Superior temporal gyrus (tissue), 1 donor: ENCODE results near the gene SEMA3F.

Source experiments
- DNase-seq: peaks from one replicate; pipeline ENCODE4 v3.0.0-alpha.2; 2016; ENCODE audit errors: extremely low spot score

SEMA3F gene

DNA sequence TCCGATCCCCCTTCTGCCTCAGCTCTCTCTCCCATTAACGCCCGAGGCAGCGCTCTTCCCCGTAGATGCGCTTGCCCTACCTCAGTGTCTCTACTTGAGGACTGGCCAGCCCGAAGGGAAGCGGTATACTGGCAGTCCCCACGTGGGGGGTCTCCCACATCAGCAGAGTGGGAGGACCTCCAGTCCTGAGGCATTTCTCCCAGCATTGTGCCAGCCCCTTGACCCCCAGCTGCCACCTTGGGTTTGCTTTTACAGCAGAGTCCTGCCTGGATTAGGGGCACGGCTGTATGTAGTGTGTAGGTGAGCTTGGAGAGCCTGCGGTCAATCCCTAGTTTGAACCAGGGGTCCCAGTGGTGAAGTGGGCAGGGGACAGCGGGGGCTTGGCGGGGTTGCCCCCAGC, 767 bp downstream of the SEMA3F start:
- no peak for DNase-seq

- DNase-seq: no peak
These were observed 1.7 kb downstream of the SEMA3F start for GRCh38 chr3:50156549-50157493.

- no peak for DNase-seq
These were observed 2.9 kb downstream of the SEMA3F start for GRCh38 chr3:50157827-50158529.

DNA sequence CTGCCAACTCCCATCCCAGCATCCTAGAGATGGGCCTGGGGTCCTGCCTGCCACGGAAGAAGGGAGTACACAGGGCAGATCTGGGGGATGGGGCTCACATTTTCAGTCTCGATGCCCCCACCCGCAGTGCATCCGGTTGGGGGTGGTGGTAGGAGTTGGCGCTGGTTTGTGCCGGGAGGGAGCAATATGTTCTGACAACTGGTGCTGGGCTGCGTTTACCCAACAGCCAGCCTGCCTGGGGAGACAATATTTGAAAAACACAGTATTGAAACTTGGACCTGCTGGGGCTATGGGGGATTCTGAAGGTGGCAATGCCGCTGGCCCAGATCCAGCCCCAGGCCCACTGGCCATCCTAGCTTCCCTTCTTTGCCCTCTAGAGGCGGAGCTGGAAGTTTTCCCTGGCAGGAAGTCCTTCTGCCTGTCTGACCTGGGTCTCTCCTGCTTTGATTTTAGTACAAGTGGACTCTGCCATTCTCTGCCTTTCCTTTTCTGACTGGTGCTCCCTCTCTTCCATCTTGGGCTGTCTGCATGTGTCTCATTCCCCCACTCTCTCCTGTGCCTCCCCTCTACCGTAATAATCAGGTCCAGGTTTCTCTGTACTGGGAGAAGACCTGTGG, 3.5 kb downstream of the SEMA3F start:
- no peak for DNase-seq

DNA sequence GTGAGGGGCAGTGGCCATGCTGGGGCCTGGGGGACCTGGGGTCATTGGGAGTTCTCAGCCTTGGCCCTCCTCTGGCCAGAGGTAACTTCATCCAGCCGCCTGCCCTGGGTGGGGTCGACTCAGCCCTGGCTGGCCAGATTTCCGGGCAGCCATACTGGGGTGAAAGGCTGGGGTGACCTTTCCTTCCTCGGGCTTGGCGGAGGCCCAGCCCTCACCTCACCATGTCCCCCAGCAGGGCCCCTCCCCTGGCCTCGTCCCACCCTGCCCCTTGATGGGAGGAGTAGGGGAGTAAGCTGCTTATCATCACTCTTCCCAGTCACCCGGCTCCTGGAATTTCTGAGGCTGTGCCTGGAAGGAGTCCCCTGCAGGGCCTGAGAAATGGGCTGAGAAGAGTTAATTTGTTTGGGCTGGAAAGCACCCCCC, 5.4 kb downstream of the SEMA3F start:
- DNase-seq: no peak

DNA sequence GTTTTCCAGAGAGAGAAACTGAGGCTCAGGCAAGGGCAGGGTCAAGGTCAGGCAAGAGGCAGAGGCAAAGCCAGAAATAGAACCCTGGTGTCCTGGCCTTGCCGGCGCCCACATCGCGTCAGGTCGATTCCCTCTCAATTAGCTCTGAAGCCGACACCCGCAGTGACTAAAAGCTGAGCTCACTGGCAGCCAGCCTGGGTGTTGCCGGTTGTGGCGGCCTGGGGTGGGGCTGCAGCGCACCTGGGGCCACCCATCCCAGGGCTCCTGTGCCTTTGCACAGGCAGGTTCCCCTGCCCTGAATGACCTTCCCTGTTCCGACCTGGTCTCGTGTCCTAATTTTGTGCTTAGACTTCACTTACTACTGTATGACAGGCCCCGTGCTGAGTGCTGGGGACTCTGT, 6.2 kb downstream of the SEMA3F start:
- DNase-seq: no peak

DNA sequence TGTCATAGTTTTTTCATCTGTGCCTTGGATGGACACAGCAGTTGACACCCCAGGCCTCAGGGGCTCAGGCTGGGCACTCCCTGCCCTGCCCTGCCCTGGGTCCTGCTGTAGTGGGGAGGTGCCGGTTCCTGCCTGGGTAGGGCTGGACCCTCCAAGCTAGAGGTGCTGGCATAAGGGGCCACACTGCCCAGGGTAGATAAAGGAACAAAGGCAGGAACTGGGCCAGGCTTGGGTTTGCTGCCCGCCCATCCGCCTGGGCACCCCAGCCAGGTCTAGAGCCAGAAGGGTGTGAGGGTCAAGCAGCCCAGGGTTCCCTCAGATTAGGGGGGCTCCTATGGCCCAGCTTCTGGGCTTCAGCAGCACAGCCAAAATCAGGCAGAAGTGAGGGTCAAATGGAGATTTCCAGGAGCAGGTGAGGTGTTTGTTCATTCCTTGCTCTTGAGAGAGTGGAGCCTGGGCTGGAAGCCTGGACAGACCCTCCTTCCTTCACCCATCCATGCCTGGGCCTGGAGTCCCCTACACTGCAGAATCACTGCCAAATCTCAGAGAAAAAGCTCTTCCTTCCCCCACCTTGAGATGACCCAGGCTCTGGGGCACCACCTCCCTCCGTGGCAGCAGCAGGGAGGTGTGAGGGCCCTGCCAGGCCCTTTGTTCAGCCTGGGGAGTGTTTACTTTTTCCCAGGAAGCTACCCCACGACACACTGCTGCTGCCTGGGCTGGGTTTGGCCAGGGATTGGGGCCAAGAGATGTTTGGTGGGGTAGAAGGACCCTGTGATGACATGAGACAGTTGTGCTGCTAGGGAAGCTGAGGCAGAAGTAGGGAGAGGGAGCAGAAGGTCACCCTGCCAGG, 7.1 kb downstream of the SEMA3F start:
- no peak for DNase-seq

- peak; percentile 67 for DNase-seq
These were observed 8.7 kb downstream of the SEMA3F start for GRCh38 chr3:50163572-50164455.

DNA sequence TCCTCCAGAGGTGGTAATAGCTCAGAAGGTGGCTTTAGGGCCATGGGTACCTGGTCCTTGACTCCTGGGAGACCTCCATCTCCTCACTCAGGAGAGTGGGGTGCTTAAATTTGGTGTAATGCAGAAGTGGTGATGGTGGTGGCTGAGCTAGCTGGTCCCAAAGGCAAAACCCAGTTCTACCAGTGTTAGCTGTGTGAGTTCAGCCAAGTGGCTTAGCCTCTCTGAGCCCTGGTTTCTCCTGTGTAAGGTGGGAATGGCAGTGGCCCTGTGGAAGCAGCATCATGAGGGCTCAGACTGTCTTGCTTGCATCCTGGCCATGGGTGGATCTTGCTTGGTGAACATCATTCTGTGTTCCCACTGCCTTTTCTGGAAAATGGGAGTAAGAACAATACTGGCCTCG, 9.4 kb downstream of the SEMA3F start:
- no peak for DNase-seq

DNA sequence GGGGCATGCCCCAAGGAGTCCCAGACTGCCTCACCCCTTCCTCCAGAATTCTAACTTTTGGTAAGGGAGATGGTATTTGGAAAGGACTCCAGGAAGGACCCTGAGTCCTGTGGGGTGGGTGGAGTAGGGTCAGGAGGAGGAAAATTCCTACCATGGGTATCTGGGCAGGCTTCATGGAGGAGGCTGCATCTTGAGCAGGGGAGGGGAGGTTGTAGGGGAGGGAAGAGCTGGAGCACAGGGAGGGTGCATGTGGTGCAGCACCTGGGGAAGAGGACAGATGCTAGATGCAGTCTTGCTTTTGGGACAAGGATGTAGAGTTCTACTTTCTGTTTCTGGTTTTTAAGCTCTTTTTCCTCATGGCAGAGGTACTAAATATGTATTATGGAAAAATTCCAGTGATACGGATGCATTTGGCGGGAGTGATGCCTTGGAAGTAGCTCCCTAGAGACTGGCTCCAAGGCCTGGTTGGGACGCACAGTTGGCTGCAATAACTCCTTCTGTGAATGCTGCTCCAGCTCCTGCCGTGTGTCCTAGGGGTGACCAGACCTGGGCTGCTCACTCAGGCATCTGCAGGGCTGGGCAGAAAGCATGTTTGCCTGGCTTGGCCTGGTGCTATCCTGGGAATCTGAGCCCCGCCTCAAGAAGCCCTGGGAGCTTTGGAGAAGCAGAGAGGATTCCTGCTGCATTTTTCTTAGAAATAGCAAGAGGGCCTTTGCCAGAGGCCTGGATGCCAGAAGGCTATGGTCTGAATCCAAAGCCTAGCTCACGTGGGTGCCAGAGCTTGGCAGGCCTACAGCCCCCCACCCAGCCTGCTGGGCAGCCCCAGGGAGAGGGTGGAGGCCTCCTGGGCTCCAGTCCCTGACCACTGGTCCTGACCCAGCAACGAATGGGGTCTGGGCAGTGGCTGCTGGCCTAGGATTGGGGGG, 10.1 kb downstream of the SEMA3F start:
- DNase-seq: peak; percentile 38

GRCh38 chr3:50165910-50166538, 10.9 kb downstream of the SEMA3F start:
- no peak for DNase-seq

DNA sequence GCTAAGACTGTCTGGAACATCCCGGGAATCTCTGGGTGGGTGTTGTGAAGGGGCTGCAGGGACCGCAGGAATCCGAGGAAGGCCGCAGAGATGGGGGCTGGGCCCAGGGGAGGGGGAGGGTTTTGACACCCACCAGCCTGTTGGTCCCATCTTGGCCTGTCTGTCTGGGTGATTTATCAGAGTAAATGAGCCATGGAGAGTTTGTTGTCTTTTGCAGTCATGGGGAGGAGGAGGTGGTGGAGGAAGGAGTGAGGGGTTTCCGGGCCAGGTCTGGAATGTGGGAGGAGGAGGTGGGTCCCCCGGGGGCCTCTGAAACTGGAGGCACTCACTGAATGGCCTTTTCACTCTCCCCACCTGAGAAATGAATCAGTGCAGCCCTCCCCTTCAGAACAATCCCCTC, 11.5 kb downstream of the SEMA3F start:
- DNase-seq: no peak

DNA sequence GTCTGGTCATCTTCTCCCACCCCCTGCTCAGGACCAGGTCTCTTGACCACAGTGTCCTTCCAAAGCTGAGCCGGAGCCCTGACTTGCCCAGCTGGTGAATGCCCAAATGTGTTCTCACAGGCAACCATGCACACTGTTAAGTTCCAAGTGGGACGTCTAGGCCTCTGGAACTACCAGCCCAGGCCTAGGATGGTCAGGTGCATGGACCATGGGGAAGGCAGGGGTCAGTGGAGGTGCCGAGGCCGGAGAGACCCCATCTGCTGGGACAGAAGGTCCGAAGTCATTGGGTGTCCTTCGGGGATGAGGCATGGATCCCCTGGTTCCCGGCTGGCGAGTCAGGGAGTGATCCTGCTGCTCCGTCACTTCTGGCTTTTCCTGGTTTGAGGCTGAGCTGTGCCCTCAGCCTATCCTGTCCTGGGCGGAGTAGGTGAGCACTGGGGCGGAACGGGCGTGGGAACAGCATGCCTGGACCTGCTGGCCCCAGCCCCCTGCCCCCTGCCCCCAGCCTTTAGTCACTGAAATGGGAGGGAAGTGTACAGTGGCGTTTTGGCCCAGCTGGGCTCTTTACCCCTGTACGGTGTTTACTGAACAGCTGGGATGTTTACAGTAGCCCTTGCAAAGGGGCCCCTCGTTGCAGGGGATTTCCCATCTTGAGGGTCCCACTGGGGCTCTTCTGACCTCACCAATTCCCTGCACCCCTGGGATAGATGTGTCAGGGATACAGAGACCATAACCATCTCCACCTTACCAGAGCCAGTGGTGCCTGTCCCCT, 12.1 kb downstream of the SEMA3F start:
- DNase-seq: no peak

DNA sequence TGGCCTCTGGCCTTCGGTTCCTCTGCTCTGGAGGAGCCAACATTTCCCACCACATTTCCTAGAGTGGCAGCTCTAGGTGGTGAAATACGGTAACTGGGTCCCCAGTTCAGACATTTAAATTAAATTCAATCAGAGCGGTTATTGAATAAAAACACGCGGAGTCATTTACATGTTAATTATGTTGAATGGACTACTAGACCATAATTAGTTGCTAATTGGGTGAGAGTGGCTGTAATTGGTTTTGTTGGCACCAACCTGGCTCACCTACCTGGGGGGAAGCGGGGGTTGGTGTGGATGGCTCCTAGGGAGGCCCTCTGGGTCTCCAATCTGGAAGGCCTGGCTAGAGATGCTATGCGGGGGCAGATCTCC, 12.7 kb downstream of the SEMA3F start:
- no peak for DNase-seq

DNA sequence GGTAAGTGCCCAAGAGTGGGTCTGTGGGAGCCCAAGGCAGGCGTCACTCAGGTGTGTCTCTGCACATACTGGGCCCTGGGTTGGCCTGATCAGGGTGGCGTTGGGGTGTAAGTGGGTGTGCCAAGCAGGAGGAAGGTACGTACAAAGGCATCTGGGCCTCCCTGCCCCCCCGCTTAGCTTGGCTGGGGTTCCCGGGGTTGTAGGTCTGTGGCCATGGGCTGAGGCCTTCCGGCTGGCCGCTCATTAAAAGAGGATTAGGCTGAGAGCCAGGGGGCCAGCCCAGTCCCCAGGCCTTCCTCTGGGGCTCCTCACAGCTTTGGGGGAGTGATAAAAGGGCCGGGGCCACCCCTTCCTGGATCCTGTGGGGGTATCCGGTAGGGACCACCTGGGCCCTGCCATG, 13.3 kb downstream of the SEMA3F start:
- DNase-seq: no peak

DNA sequence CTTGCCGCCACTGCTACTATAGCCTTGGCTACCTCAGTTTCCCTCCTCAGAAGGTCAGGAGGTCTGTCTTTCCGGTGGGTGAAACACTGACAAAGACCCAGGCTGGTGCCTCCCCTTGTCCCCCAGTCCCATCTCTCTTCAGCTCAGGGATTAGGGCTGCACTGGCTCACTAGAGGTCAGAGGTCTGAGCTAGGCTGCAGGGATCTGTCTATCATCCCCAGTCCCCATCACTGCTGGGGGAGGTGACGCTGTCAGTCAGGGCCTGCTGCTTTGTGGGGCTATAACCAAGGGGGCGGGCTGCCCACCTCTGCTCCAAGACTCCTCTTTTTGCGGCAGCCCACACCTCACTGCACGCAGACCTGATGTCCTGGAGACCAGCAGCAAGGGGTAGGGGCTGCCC, 13.7 kb downstream of the SEMA3F start:
- no peak for DNase-seq

DNA sequence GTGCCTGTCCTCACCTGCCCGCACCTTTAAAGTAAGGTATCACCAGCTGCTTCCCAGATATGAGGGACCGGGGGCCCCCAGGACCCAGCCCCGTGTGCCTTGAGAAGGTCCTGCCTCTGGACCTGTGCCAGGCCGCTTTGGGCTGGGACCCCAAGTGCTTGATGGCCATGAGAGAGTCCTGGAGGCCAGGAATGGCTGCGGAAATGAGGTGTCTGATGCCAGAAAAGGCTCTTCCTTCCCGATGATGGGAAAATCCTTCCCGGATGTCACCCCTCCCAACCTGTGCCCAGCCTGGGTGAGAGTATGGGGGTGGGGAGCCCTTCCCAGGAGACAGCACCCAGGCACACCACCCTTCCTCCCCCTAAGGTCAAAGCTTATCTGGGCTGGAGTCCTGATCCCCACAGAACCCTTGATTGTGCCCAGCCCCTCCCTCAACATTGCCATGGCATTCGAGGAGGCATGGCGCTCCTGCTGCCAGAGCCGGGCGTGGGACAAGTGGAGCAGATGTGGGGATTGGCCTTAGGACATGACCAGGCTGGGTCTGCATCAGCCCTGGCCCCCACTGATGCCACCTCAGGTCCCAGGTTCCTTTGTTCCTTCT, 14.2 kb downstream of the SEMA3F start:
- no peak for DNase-seq

DNA sequence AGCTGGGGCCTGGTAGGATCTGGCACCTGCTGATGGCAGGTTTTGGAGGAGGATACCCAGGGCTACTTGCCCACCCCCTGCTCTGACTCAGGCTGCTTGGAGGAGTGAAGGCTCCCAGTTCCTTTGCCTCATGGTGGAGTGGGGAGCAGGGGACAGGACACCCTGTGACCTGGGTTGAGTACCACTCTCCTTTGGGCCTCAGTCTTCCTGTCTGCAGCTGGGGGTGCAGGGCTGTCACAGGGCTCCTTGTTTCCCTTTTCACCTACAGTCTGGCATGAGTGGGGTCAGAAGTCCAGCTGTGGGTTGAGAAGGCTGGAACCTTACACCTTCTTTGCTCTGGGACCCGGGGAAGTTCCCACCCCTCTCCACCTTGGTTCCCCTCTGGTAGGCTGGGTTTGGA, 14.7 kb downstream of the SEMA3F start:
- DNase-seq: no peak
